Astrocyte (in vitro differentiated cells and primary cell): ENCODE results near the gene ANKEF1. TPM values are rescaled to one million over a fixed set of nuclear protein-coding genes. Genes with fewer than 3 reads are reported as not detected.

Experiments
- DNase-seq: peaks from one replicate; pipeline ENCODE4 v3.0.0-alpha.2; 2010; ENCODE audit warnings: low read depth
- FAIRE-seq: peaks from 2 replicates; lab custom pipeline; 2011; peaks lifted over from hg19 to GRCh38; lab: Jason Lieb, UNC
- H2AFZ ChIP-seq: 2 replicates; pipeline ENCODE4 v1.6.0; 2012; ENCODE audit warnings: low read depth, low read length, inconsistent platforms
- H3K27ac ChIP-seq: 2 replicates; pipeline ENCODE4 v1.5.1; 2011; ENCODE audit warnings: low read depth, low read length, inconsistent platforms
- H3K27me3 ChIP-seq: 2 replicates; pipeline ENCODE4 v1.6.0; 2011; ENCODE audit warnings: low read length, inconsistent platforms; ENCODE audit not compliant: insufficient read depth
- H3K36me3 ChIP-seq: 2 replicates; pipeline ENCODE4 v1.5.1; 2011; ENCODE audit warnings: low read length, inconsistent platforms; ENCODE audit not compliant: insufficient read depth
- H3K4me1 ChIP-seq: 2 replicates; pipeline ENCODE4 v1.5.1; 2011; ENCODE audit warnings: low read length, inconsistent platforms; ENCODE audit not compliant: insufficient read depth
- H3K4me2 ChIP-seq: 2 replicates; pipeline ENCODE4 v1.6.0; 2012; ENCODE audit warnings: low read length, inconsistent platforms
- H3K4me3 ChIP-seq: 2 replicates; pipeline ENCODE4 v1.5.1; 2011; ENCODE audit warnings: low read depth, mild to moderate bottlenecking, low read length, inconsistent platforms; ENCODE audit not compliant: insufficient read depth
- H3K79me2 ChIP-seq: 2 replicates; pipeline ENCODE4 v1.6.0; 2012; ENCODE audit warnings: mild to moderate bottlenecking, low read length, inconsistent platforms; ENCODE audit not compliant: insufficient read depth
- H3K9ac ChIP-seq: 2 replicates; pipeline ENCODE4 v1.6.0; 2012; ENCODE audit warnings: mild to moderate bottlenecking, low read length, inconsistent platforms
- H3K9me3 ChIP-seq: 2 replicates; pipeline ENCODE4 v1.5.1; 2012; ENCODE audit warnings: low read depth, mild to moderate bottlenecking, low read length, inconsistent platforms; ENCODE audit not compliant: insufficient read depth
- H4K20me1 ChIP-seq: 2 replicates; pipeline ENCODE4 v1.6.0; 2012; ENCODE audit warnings: low read length, inconsistent platforms; ENCODE audit not compliant: insufficient read depth
- H3K27ac Mint-ChIP-seq: one replicate; pipeline ENCODE4 v1.8.0; 2021; ENCODE audit warnings: mild to moderate bottlenecking, mixed read lengths; ENCODE audit not compliant: unreplicated experiment
- H3K27me3 Mint-ChIP-seq: one replicate; pipeline ENCODE4 v1.8.0; 2021; ENCODE audit warnings: low read depth, mixed read lengths; ENCODE audit not compliant: unreplicated experiment
- H3K36me3 Mint-ChIP-seq: one replicate; pipeline ENCODE4 v1.8.0; 2021; ENCODE audit warnings: low read depth, mixed read lengths; ENCODE audit not compliant: unreplicated experiment
- H3K4me1 Mint-ChIP-seq: one replicate; pipeline ENCODE4 v1.8.0; 2021; ENCODE audit warnings: low read depth, mixed read lengths; ENCODE audit not compliant: unreplicated experiment
- H3K4me3 Mint-ChIP-seq: one replicate; pipeline ENCODE4 v1.8.0; 2021; ENCODE audit warnings: mild to moderate bottlenecking, moderate library complexity, mixed read lengths; ENCODE audit not compliant: unreplicated experiment
- H3K9me3 Mint-ChIP-seq: one replicate; pipeline ENCODE4 v1.8.0; 2021; ENCODE audit warnings: mild to moderate bottlenecking, mixed read lengths; ENCODE audit not compliant: unreplicated experiment
- CTCF ChIP-seq: IDR thresholded peaks from 2 replicates; pipeline ENCODE4 v1.5.1; 2011; ENCODE audit warnings: low read depth, mild to moderate bottlenecking, inconsistent platforms, low read length, moderate library complexity; ENCODE audit not compliant: insufficient read depth
- EZH2 ChIP-seq: IDR thresholded peaks from 2 replicates; pipeline ENCODE4 v1.6.1; 2012; ENCODE audit warnings: mild to moderate bottlenecking, low read length, inconsistent platforms; ENCODE audit not compliant: insufficient read depth
- total RNA-seq: library from RNA; stranded (reverse); gene quantifications from 2 replicates; pipeline ENCODE4 v1.2.1, GENCODE V29; 2021

Gene ANKEF1
- total RNA-seq, 1 donor from 2014 or later, result 3.4 TPM

GRCh38 chr20:10051185-10051584 is 16.4 kb downstream of the ANKEF1 start:
- Mint-ChIP-seq H3K27me3 (no peaks in the 10 kb centered on the region), H3K4me3 (no peak overlapping the region), H3K36me3 (no peaks in the 10 kb centered on the region), H3K4me1 (no peaks in the 10 kb centered on the region), H3K9me3 (no peaks in the 10 kb centered on the region), H3K27ac (no peak overlapping the region)
- Histone ChIP-seq H3K79me2 (no peaks in the 10 kb centered on the region), H4K20me1 (no peaks in the 10 kb centered on the region), H3K4me1 (no peaks in the 10 kb centered on the region), H3K36me3 (no peaks in the 10 kb centered on the region), H3K27me3 (no peaks in the 10 kb centered on the region), H3K9ac (no peak overlapping the region), H3K27ac (no peak overlapping the region), H3K4me2 (no peak overlapping the region), H2AFZ (no peak overlapping the region), H3K4me3 (no peak overlapping the region), H3K9me3 (no peaks in the 10 kb centered on the region)
- DNase-seq (no peak), FAIRE-seq (no peak)
- no peak for TF ChIP-seq EZH2
- TF ChIP-seq CTCF, result no peak

GRCh38 chr20:10059006-10059405 is 24.2 kb downstream of the ANKEF1 start:
- Histone ChIP-seq H3K4me2 (no peak overlapping the region), H3K4me1 (no peaks in the 10 kb centered on the region), H3K79me2 (no peaks in the 10 kb centered on the region), H4K20me1 (no peaks in the 10 kb centered on the region), H3K36me3 (no peaks in the 10 kb centered on the region), H3K9me3 (no peaks in the 10 kb centered on the region), H3K27me3 (peaks cover 2% of the 10 kb centered on the region), H3K9ac (no peak overlapping the region), H2AFZ (no peak overlapping the region), H3K27ac (no peak overlapping the region), H3K4me3 (no peak overlapping the region)
- no peak overlapping the region for H3K4me3 Mint-ChIP-seq
- no peak overlapping the region for H3K27ac Mint-ChIP-seq
- no peak for DNase-seq
- TF ChIP-seq CTCF (no peak), EZH2 (no peak)
- FAIRE-seq, result no peak
- H3K4me1 Mint-ChIP-seq, result no peaks in the 10 kb centered on the region
- no peaks in the 10 kb centered on the region for H3K36me3 Mint-ChIP-seq
- H3K9me3 Mint-ChIP-seq, result no peaks in the 10 kb centered on the region
- no peaks in the 10 kb centered on the region for H3K27me3 Mint-ChIP-seq

GRCh38 chr20:10060226-10060625 is 25.4 kb downstream of the ANKEF1 start:
- Mint-ChIP-seq H3K4me1 (peaks cover 2% of the 10 kb centered on the region), H3K36me3 (no peaks in the 10 kb centered on the region), H3K27ac (no peak overlapping the region), H3K9me3 (no peaks in the 10 kb centered on the region), H3K27me3 (no peaks in the 10 kb centered on the region), H3K4me3 (no peak overlapping the region)
- FAIRE-seq (no peak), DNase-seq (no peak)
- Histone ChIP-seq H3K79me2 (no peaks in the 10 kb centered on the region), H3K9me3 (no peaks in the 10 kb centered on the region), H3K4me3 (no peak overlapping the region), H4K20me1 (no peaks in the 10 kb centered on the region), H3K9ac (no peak overlapping the region), H3K27me3 (peaks cover 2% of the 10 kb centered on the region), H3K4me2 (no peak overlapping the region), H3K27ac (no peak overlapping the region), H2AFZ (no peak overlapping the region), H3K4me1 (no peaks in the 10 kb centered on the region), H3K36me3 (no peaks in the 10 kb centered on the region)
- TF ChIP-seq CTCF (no peak), EZH2 (no peak)
